GM18526 (cell line): ENCODE data around the gene DHX57.

Experiments
- POLR2A ChIP-seq: IDR thresholded peaks from 3 replicates; pipeline ENCODE4 v1.6.1; 2011; ENCODE audit not compliant: insufficient read length; ENCODE audit errors: extremely low read depth

Gene DHX57

DNA sequence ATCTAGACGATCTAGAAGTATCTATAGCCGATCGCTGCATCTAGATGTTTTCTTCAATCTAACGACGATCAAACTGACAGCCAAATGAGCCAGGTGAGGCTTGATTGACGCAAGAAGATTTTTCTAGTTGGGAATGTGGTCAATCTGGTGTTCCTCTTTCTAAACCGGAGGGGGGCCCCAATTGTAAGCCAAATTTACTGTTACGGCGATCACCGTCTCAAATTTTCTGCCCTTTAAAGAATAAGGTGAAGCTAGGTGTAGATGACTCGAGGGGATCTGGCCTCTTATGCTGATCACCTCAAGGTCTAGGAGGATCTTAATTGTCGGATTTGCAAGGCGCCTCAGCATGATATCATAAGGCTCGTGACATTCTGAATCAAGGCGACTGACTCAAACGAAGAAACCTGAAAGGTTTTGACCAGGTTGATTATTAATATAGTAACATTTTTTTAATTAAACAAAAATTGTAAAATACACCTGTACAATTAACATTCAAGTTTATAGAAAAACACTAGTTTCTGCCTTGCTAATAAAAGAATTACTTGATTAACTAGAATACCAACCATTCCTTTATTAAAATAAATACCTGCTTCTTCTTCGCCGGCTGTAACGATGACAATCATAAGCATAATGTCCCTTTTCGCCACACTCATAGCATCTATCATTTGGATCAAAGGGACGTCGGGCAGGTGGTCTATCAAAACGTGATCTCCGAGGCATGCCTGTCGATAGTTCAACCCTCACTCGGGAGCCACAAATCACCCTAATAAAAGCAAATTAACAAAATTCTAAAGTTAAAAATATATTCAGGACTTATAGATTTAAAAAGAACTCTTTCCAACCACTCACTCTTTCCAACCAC, 126.6 kb downstream of the DHX57 start:
- TF ChIP-seq POLR2A = no peak

DNA sequence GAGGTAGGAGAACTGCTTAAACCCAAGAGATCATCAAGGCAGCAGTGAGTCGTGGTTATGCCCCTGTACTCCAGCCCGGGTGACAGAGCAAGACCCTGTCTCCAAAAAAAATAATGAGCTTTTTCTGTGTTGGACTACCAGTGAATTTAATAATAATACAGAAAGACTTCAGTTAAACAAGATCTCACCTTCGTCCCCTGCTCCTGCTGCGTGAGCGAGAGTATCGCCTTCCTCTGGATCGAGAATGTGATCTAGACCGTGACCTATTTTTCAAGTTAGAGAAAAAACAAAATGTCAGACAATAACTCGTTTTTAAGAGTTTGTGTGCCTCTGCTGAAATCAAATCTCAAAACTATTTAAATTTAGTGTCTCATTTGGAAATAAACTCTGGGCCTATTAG, 127.3 kb downstream of the DHX57 start:
- TF ChIP-seq POLR2A = no peak

DNA sequence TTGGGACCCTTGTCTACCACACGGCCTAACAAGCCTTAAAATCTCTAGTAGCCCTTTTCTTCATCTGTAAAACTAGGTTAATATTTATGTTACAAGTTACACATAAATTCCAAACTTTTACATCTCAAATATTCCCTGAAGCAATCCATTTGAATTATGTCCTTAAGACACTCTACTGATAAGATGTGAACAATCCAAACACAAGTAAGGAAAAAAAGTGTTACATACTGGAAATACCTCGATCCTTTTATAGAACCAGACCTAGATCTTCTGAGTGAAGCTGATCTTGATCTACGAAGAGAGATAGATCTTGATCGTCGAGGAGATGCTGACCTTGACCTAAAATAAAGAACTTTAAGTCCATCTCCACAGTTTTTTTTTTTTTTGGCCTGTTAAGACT, 127.9 kb downstream of the DHX57 start:
- no peak for TF ChIP-seq POLR2A
